ENCODE results near the gene YES1. TPM values are rescaled to one million over a fixed set of nuclear protein-coding genes. Genes with fewer than 3 reads are reported as not detected.

The YES1 gene
- total and polyA plus RNA-seq, 2 of the 8 experiments (the other 6 are each of a cell fraction or from before 2014, with no cell fraction given), result 14.8 to 94.3 TPM

DNA sequence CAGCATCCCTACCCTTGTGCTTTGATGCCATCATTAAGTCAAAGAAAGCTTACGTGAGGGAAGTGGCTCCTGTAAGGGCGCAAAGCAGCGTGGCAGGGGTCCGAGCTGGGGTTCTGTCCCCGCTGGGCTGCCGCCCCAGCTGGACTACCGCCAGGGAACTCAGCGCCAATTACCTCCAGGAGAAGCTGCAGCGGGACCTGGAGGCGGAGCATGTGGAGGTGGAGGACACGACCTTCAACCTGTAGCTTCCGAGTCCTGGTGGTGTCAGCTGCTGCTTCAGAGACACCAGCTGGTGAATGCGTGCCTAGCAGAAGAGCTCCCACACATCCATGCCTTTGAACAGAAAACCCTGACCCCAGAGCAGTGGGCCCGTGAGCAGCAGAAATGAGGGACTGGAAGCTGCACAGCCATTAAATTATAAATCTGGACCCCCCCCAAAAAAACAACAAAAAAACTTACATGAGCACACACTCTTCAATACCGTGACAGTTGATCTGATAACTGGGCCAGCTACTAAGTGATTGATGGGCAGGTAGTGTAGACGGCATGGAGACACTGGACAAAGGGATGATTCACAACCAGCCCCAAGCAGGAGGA lies 20.1 kb upstream of the YES1 start (continued):
- no peak for TF ChIP-seq KDM4A (IDR thresholded peaks at IDR 0.05; ENCODE audit: low read depth, low read length, severe bottlenecking)
